Psoas muscle (tissue), 8 donors: ENCODE measurements around the gene APELA. TPM values are rescaled to one million over a fixed set of nuclear protein-coding genes. Genes with fewer than 3 reads are reported as not detected.
"Not testable (repeated sequence)": the region's sequence is repeated elsewhere in the genome, so short reads cannot be mapped to it uniquely, and the experiment has no call there.

Experiments used
- ATAC-seq, 4 donors: fragments of 200-7000 bp; cut with Tn5 transposase; one replicate each; pipeline ENCODE4 v1.9.1; 2020; ENCODE audit warnings: moderate library complexity in 3 of 4, mild to moderate bottlenecking in 2 of 4
- DNase-seq, 2 donors: peaks; one replicate each; pipeline ENCODE4 v3.0.0-alpha.2; 2020
- H3K27ac ChIP-seq: fragments of 200-600 bp; one replicate; pipeline ENCODE4 v1.8.0; 2022
- H3K27me3 ChIP-seq, 3 donors: fragments of 200-600 bp in 1 of 3; one replicate each; pipeline versions ENCODE4 v1.6.1 to v1.8.0; 2013 to 2022; ENCODE audit warnings: low read length in 2 of 3, mild to moderate bottlenecking in 2 of 3, moderate library complexity in 1 of 3; ENCODE audit not compliant: insufficient read depth in 3 of 3
- H3K36me3 ChIP-seq, 2 donors: fragments of 200-600 bp in 1 of 2; one replicate each; pipeline versions ENCODE4 v1.6.1 to v1.8.0; 2013 to 2022; ENCODE audit warnings: low read depth in 1 of 2, mild to moderate bottlenecking in 1 of 2, moderate library complexity in 1 of 2; ENCODE audit not compliant: insufficient read depth in 1 of 2
- H3K4me1 ChIP-seq: fragments of 200-600 bp; one replicate; pipeline ENCODE4 v1.8.0; 2022
- H3K4me3 ChIP-seq: fragments of 200-600 bp; one replicate; pipeline ENCODE4 v1.8.0; 2022; ENCODE audit warnings: mild to moderate bottlenecking
- H3K9me3 ChIP-seq: fragments of 200-600 bp; one replicate; pipeline ENCODE4 v1.8.0; 2022
- WGBS, 3 donors: extraction: QIAGEN DNeasy Blood & Tissue Kit; methylation state at CpG; one replicate each; pipeline versions ENCODE4 v1.1.6 to v1.1.7; 2013; 5-methylcytosine and 5-hydroxymethylcytosine counted together
- intact Hi-C, 2 donors: fragments of 100-400 bp; cut with DNase I; formaldehyde crosslinking; loops; one replicate each; pipeline versions ENCODE4 v1.11.0 to v1.14.2; 2022
- polyA plus RNA-seq, 3 donors: library from polyadenylated mRNA; stranded (reverse); fragments of 200-250 nt; gene quantifications; one replicate each; pipeline ENCODE4 v1.2.3, GENCODE V29; 2013
- total RNA-seq, 4 donors: library from RNA; stranded (reverse); fragmentation: NEBNext Ultra II Directional in 2 of 4; extraction: Animal tissue kit (Norgen Biotek cat#: 25700) in 2 of 4; gene quantifications; one replicate each; pipeline versions ENCODE4 v1.2.1 to v1.2.4, GENCODE V29; 2021 to 2023
- TF ChIP-seq, protein P1 (sequence below): fragments of 200-600 bp; IDR thresholded peaks from one replicate; pipeline ENCODE4 v1.8.0; 2022; ENCODE audit warnings: antibody characterized with exemption
- donor health status: healthy with polysubstance abuse.
- donor health status: DM: no; HTN: no; CAD: no; lungs with moderate emphysema.
- donor health status: Bipolar disorder and iron deficiency.
- donor health status: healthy.
- donor health status: DM: yes; HTN: yes; CAD: no.
- donor health status: DM: no; HTN: no; CAD: no.
- donor health status: DM: no; HTN: no; CAD: no.
- donor health status: DM: yes; HTN: yes; CAD: no.

APELA gene
- total and polyA plus RNA-seq, 7 donors: 0.03 TPM; not detected in 6

DNA sequence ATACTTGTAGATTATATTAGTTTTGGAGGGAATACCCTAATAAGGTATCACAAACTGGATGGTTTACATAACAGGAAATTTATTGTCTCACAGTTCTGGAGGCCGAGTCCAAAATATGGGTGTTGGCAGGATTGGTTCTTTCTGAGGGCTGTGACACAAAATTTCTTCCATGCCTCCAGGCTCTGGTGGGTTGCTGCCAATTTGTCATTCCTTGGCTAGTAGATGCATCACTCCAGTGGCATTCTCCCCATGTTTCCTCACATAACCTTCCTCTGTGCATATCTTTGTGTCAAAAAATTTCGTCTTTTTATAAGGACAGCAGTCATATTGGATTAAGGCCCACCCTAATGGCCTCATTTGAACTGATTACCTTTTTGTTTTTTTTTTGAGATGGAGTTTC, 49.3 kb downstream of the APELA start:
- peaks cover 0 to 2% (median 0%) of the 10 kb centered on the region in 3 donors for H3K27me3 ChIP-seq
- DNase-seq: no peak
- no peak overlapping the region for H3K4me3 ChIP-seq
- no peaks in the 10 kb centered on the region for H3K9me3 ChIP-seq
- no peaks in the 10 kb centered on the region for H3K4me1 ChIP-seq
- ATAC-seq: no peak
- intact Hi-C loops: no loop called here
- no peak overlapping the region for H3K27ac ChIP-seq
- TF ChIP-seq, protein P1, sequence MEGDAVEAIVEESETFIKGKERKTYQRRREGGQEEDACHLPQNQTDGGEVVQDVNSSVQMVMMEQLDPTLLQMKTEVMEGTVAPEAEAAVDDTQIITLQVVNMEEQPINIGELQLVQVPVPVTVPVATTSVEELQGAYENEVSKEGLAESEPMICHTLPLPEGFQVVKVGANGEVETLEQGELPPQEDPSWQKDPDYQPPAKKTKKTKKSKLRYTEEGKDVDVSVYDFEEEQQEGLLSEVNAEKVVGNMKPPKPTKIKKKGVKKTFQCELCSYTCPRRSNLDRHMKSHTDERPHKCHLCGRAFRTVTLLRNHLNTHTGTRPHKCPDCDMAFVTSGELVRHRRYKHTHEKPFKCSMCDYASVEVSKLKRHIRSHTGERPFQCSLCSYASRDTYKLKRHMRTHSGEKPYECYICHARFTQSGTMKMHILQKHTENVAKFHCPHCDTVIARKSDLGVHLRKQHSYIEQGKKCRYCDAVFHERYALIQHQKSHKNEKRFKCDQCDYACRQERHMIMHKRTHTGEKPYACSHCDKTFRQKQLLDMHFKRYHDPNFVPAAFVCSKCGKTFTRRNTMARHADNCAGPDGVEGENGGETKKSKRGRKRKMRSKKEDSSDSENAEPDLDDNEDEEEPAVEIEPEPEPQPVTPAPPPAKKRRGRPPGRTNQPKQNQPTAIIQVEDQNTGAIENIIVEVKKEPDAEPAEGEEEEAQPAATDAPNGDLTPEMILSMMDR: no peak
- WGBS, 3 donors: 15 to 29% (median 24%) methylated on average over 2 of the region's 2 CpGs
- no peaks in the 10 kb centered on the region for H3K36me3 ChIP-seq

DNA sequence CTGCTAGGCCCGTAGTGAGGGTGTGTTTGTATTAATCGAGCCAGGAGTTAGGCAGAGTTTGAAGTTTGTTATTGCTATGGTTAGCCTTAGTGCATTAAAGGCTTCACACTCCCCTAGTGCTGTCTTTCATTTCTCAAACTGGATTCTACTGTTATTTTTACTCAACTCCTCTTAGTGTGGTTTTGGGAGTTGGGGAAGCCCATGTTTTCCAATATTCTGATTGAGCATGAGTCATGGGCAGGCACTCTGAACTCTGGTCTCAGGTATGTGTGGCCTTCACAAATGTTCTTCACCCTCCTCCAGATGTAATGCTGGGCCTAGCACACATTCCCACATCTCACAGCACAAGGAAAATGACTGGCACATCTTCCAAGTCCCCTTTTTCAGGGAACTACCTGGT, 50.1 kb downstream of the APELA start:
- 29 to 65% (median 51%) methylated on average over 2 of the region's 2 CpGs for WGBS, 3 donors
- H3K27me3 ChIP-seq, H3K9me3 ChIP-seq, ATAC-seq, H3K27ac ChIP-seq, H3K4me1 ChIP-seq, H3K36me3 ChIP-seq, intact Hi-C loops, DNase-seq, H3K4me3 ChIP-seq: not testable (repeated sequence)

DNA sequence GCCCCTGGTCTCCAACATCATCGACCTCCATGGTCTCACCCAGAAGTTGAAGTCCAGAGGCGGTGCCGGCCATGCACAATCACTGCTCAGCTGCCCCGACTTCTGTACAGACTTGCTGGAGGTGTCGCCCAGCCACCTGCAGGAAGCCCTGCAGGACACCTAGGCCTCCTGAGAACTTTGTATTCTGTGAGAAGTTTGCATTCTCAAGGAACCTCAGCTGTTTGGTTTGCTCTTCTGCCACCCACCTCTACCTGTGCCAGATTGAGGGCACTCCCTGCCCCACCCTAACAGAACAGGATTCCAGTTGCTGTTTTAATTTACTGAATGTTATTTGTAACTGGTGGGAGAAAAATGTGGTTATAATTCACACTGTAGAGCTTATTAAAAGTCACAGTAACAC, 53.7 kb downstream of the APELA start:
- Histone ChIP-seq H3K27ac (no peak overlapping the region), H3K4me1 (no peaks in the 10 kb centered on the region)
- WGBS, 3 donors: 94 to 99% (median 97%) methylated on average over 5 of the region's 5 CpGs

DNA sequence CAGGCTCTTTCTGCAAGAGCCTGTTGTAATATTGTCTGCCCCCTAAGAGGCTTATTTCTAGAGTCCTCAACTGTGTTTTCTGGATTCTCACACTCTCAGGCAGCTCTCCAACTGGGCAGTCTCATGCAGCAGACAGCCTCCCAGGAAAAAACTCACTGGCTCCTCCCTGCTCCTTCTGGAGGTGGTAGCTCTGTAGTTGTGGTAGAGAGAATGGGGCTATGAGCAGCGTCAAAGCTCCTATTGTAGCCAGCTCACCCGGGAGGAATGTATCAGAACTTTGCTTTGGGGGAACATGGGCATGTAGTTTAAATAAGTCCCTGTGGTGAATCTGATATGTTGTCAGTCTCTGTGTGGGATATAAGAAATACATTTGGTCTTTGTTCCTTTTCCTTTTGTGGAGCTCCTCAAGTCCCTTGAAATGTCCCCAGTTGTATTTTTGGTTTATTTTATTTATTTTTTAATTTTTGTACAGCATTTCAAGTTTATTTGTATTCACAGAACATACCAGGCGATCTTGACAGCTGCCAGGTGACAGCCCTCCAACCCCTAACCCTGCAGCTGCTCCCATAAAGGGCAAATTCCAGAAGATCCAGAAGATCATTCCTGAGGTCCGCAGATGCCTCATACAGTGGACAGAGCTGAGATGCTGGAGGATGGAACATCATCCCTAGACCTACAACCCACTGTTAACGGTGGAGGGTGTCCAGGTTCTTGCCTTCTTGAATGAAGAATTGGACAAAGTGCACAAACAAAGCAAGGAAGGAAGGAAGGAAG, 54.8 kb downstream of the APELA start:
- Histone ChIP-seq H3K36me3 (no peaks in the 10 kb centered on the region), H3K27me3 (no peaks in the 10 kb centered on the region), H3K27ac (no peak overlapping the region), H3K9me3 (no peaks in the 10 kb centered on the region), H3K4me3 (no peak overlapping the region), H3K4me1 (no peaks in the 10 kb centered on the region)
- ATAC-seq (no peak), DNase-seq (no peak)
- TF ChIP-seq, protein P1: no peak
- 44 to 67% (median 54%) methylated on average over 5 of the region's 5 CpGs for WGBS, 3 donors
- intact Hi-C loops: no loop called here

More for the DNA sequence above, 53.7 kb downstream of the APELA start:
- TF ChIP-seq, protein P1: no peak
- Histone ChIP-seq H3K36me3 (no peaks in the 10 kb centered on the region), H3K9me3 (no peaks in the 10 kb centered on the region), H3K27me3 (no peaks in the 10 kb centered on the region), H3K4me3 (no peak overlapping the region)
- intact Hi-C loops: no loop called here
- no peak for DNase-seq
- ATAC-seq: no peak

DNA sequence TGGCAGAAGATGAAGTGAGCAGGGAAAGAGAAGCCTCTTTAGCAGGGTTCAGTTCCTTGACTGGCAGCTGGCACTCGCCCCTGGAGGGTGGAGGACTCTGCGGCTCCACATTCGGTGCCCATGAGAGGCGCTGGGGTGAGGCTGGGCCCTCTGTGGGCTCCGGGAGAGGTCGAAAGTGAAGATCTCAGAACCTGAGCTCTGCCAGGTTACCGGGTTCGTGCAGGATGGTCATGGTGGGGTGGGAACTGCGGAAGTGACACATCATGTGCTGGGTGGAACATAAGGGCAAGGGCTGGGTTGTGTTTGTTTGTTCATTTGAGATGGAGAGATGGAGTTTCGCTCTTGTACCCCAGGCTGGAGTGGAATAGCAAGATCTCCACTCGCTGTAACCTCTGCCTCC, 56.3 kb downstream of the APELA start:
- ATAC-seq (no peak), DNase-seq (no peak)
- no peak overlapping the region for H3K27ac ChIP-seq
- no peaks in the 10 kb centered on the region for H3K27me3 ChIP-seq
- TF ChIP-seq, protein P1: no peak
- H3K9me3 ChIP-seq: no peaks in the 10 kb centered on the region
- no peaks in the 10 kb centered on the region for H3K4me1 ChIP-seq
- 83 to 99% (median 91%) methylated on average over 10 to 11 of the region's 11 CpGs for WGBS, 3 donors
- no peak overlapping the region for H3K4me3 ChIP-seq
- intact Hi-C loops: no loop called here
- no peaks in the 10 kb centered on the region for H3K36me3 ChIP-seq
